Lung (tissue), 12 donors: ENCODE measurements around the gene USP19. TPM values are rescaled to one million over a fixed set of nuclear protein-coding genes. Genes with fewer than 3 reads are reported as not detected.

Source experiments
- ATAC-seq: fragments of 200-7000 bp; cut with Tn5 transposase; one replicate; pipeline ENCODE4 v1.9.1; 2020; ENCODE audit warnings: moderate number of reproducible peaks; ENCODE audit not compliant: insufficient read depth, low FRiP score
- DNase-seq, 3 donors: peaks; one replicate each; pipeline ENCODE4 v3.0.0-alpha.2; 2013 to 2017
- H3K27ac ChIP-seq, 2 donors: one replicate each; pipeline ENCODE4 v1.5.1; 2013; ENCODE audit warnings: mild to moderate bottlenecking in 2 of 2, moderate library complexity in 2 of 2, control low read depth in 1 of 2, inconsistent platforms in 1 of 2, low read depth in 1 of 2, low read length in 1 of 2
- H3K27me3 ChIP-seq, 3 donors: one replicate each; pipeline ENCODE4 v1.5.1; 2013; ENCODE audit warnings: low read length in 2 of 3; ENCODE audit not compliant: control insufficient read depth in 3 of 3, insufficient read depth in 3 of 3
- H3K36me3 ChIP-seq, 4 donors: one replicate each; pipeline ENCODE4 v1.5.1; 2013; ENCODE audit warnings: low read length in 4 of 4, mild to moderate bottlenecking in 1 of 4, moderate library complexity in 1 of 4; ENCODE audit not compliant: control insufficient read depth in 4 of 4, insufficient read depth in 4 of 4
- H3K4me1 ChIP-seq, 5 donors: one replicate each; pipeline ENCODE4 v1.5.1; 2013; ENCODE audit warnings: low read length in 5 of 5, mild to moderate bottlenecking in 2 of 5, moderate library complexity in 1 of 5; ENCODE audit not compliant: control insufficient read depth in 5 of 5, insufficient read depth in 5 of 5
- H3K4me3 ChIP-seq: one replicate; pipeline ENCODE4 v1.5.1; 2013; ENCODE audit warnings: mild to moderate bottlenecking, control low read depth, moderate library complexity
- H3K9ac ChIP-seq, 2 donors: one replicate each; pipeline ENCODE4 v1.5.1; 2013; ENCODE audit warnings: low read length in 2 of 2, control low read depth in 1 of 2; ENCODE audit not compliant: insufficient read depth in 1 of 2
- H3K9me3 ChIP-seq, 4 donors: one replicate each; pipeline ENCODE4 v1.5.1; 2013; ENCODE audit warnings: low read length in 3 of 4, mild to moderate bottlenecking in 1 of 4, moderate library complexity in 1 of 4; ENCODE audit not compliant: control insufficient read depth in 4 of 4, insufficient read depth in 3 of 4
- WGBS, 2 donors: extraction: QIAGEN DNeasy Blood & Tissue Kit; methylation state at CpG; one replicate each; pipeline ENCODE4 v1.1.7; 2013; 5-methylcytosine and 5-hydroxymethylcytosine counted together
- polyA plus RNA-seq, 2 donors: library from polyadenylated mRNA; stranded (reverse); fragments of 200-250 nt; gene quantifications; one replicate each; pipeline ENCODE4 v1.2.1, GENCODE V29; 2013
- total RNA-seq, 2 donors: library from RNA; depleted of rRNA in 1 of 2; stranded (reverse); fragments of >200 nt in 1 of 2; gene quantifications; one replicate each; pipeline ENCODE4 v1.2.1, GENCODE V29; 2014 to 2021
- TF ChIP-seq, protein P1 (sequence below): IDR thresholded peaks from 2 replicates; pipeline ENCODE4 v1.5.1; 2012; ENCODE audit warnings: mild to moderate bottlenecking; ENCODE audit errors: control extremely low read depth, extremely low read depth
- donor health status: control.
- donor health status: control.
- donor health status: Bipolar disorder and iron deficiency.
- donor health status: healthy.
- donor health status: DM: yes; HTN: yes; CAD: no.

The USP19 gene
- total and polyA plus RNA-seq, 4 donors = 20.3 to 63.1 (median 40.1) TPM

DNA sequence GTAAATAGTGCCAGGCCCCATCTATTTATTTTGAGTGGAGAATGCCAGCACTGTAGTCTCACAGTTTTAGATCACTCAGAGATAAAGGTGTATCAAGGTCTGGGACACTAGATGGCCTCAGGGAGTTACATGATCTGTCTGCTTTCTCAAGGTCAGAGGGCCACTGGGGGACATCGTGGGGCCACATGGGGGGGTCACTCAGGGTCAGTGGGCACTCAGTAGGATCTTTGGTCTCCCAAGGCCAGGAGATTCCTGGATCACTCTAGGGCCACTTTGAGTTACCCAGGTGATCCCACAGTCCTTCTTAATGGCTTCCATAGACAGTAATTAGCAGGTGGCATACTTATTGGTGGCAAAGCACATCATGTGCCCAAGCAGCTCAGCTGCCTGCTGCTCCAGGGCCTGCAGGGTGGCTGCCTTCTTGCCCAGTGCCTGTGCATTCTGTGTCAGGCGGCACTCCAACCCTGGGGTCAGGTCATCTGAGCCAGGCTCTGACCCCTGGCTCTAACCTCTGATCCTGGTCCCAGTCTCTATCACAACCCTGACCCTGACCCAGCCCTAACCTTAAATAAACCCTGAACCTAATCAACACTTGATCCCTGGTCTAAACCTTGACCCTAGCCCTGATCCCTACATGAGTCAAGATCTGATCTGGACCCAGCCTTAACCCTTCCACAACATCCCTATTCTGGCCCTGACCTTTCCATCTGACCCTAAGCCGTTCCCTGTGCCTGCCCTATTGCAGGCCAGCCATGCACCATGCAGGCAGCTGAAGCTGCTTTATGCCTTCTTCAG is 14.0 kb upstream of the USP19 start:
- H3K9me3 ChIP-seq = no peaks in the 10 kb centered on the region
- ATAC-seq (no peak), DNase-seq (no peak)
- no peak overlapping the region for H3K9ac ChIP-seq
- peak overlapping the region in 1 of 2 donors; percentile 36 for H3K27ac ChIP-seq
- H3K4me3 ChIP-seq = no peak overlapping the region
- 63 to 80% methylated on average over 3 of the region's 3 CpGs for WGBS, 2 donors
- TF ChIP-seq, protein P1, sequence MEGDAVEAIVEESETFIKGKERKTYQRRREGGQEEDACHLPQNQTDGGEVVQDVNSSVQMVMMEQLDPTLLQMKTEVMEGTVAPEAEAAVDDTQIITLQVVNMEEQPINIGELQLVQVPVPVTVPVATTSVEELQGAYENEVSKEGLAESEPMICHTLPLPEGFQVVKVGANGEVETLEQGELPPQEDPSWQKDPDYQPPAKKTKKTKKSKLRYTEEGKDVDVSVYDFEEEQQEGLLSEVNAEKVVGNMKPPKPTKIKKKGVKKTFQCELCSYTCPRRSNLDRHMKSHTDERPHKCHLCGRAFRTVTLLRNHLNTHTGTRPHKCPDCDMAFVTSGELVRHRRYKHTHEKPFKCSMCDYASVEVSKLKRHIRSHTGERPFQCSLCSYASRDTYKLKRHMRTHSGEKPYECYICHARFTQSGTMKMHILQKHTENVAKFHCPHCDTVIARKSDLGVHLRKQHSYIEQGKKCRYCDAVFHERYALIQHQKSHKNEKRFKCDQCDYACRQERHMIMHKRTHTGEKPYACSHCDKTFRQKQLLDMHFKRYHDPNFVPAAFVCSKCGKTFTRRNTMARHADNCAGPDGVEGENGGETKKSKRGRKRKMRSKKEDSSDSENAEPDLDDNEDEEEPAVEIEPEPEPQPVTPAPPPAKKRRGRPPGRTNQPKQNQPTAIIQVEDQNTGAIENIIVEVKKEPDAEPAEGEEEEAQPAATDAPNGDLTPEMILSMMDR = no peak
- peaks cover 0 to 12% (median 9%) of the 10 kb centered on the region in 5 donors for H3K4me1 ChIP-seq
- peaks cover 0 to 12% (median 10%) of the 10 kb centered on the region in 4 donors for H3K36me3 ChIP-seq
- H3K27me3 ChIP-seq = no peaks in the 10 kb centered on the region

DNA sequence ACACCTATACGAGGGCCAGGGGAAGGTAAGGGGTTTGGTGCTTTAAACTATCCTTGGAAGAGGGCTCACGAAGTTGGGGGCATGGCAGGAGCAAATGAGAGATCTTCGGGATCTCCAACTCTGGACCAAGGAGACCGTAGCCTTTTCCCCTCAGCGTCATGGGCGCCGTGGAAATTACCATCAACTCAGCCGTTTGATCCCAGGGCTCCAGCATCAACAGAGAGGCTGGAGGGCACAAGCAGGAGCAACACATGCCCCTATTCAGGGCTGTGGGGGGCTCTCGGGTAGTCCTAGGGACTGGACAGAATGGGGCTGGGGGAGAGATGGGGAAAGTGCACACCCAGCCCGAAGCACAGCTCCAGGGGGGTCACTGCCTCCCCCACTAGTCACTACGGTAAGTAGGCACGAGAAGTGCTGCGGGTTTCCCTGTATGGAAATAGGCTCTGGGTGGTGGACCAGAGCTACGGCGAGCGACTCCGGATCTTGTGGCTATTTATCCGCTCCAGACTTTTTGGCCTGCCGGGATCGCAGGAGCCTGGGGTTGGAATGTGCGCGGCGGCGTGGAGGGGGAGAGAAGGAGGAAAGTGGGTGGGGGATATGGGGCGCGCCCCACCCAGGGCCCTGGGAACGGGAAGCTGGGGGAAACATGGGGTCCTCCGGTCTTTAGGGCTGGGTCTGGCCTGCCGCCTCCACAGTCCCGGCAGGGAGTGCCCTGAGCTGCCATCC is 12.8 kb upstream of the USP19 start:
- Histone ChIP-seq H3K27me3 (no peaks in the 10 kb centered on the region), H3K27ac (peak overlapping the region; percentile 88 to 91), H3K9ac (peak overlapping the region; percentile 55 to 58), H3K4me3 (peak overlapping the region; percentile 69), H3K36me3 (peaks cover under 1 to 17% (median 11%) of the 10 kb centered on the region in 4 donors), H3K9me3 (no peaks in the 10 kb centered on the region), H3K4me1 (peaks cover 0 to 12% (median 9%) of the 10 kb centered on the region in 5 donors)
- 6 to 10% methylated on average over 28 to 30 of the region's 30 CpGs for WGBS, 2 donors
- TF ChIP-seq, protein P1 = no peak
- DNase-seq = peak; percentile 91 to 96 (median 93)
- peak; percentile 88 for ATAC-seq

DNA sequence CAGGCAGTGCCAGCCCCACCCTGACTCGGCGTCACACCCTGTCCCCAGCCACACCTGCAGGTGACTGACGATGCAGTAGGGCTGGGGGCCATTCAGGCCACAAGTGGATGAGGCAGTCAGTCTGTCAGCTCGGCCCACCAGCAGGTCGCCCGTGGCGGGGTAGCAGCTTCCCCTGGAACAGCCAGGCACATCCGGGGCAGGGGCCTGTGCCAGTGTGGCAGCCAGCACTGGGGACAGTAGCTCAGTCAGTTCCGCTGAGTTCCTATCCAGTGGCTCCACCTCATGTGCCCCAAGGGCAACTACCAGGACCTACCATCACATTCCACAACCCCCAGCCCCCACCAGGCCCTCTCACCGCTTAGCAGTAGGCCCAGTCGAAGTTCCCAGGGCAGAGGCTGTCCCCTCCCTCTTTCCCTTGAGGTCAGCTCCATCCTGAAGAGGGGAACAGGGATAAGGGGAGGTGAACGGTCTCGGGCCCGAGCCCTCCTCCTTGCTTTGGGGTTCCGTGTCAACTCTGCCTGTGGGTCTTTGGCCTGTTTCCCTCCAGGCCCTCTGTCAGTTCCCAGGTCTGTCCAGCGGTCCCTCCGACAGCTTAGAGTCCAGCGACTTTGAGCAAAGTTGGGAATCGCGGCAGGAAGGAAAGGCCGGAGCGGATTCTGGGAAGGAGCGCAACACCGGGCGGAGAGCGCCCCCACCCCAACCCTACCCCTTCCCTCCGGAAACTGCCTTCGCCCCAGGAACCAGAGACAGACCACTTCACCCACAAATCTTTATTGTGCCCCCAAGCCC is 12.0 kb upstream of the USP19 start, which contains the start of gene LAMB2:
Gene LAMB2, minus strand, starts transcription at position 614 of the 789 bp plus-strand sequence. Its CDS starts 183 bp downstream, at position 431.
- Histone ChIP-seq H3K27ac (peak within 1 kb of the TSS; percentile 88 to 91), H3K9ac (peak within 1 kb of the TSS; percentile 63 to 94), H3K36me3 (peaks cover 4 to 17% (median 13%) of the 10 kb centered on the region in 4 donors), H3K4me1 (peaks cover 0 to 12% (median 9%) of the 10 kb centered on the region in 5 donors), H3K27me3 (no peaks in the 10 kb centered on the region), H3K4me3 (peak within 1 kb of the TSS; percentile 69), H3K9me3 (no peaks in the 10 kb centered on the region)
- ATAC-seq = peak; percentile 81
- peak; percentile 82 to 90 (median 86) for DNase-seq
- TF ChIP-seq, protein P1 = no peak
- WGBS, 2 donors = 21 to 25% methylated on average over 27 to 28 of the region's 28 CpGs
